Heart right ventricle (tissue), 16 donors: ENCODE data around the gene DDC. TPM values are rescaled to one million over a fixed set of nuclear protein-coding genes. Genes with fewer than 3 reads are reported as not detected.

Experiments used
- ATAC-seq, 8 donors: fragments of 200-7000 bp; cut with Tn5 transposase; one replicate each; pipeline ENCODE4 v1.9.1; 2020; ENCODE audit warnings: mild to moderate bottlenecking in 8 of 8, moderate library complexity in 8 of 8, moderate number of reproducible peaks in 1 of 8
- DNase-seq, 2 donors: peaks; one replicate each; pipeline ENCODE4 v3.0.0-alpha.2; 2020
- H3K27ac ChIP-seq, 10 donors: fragments of 200-600 bp; sonication (generic) in 2 of 10; one replicate each; pipeline versions ENCODE4 v1.5.0 to v1.8.0; 2020 to 2022; ENCODE audit warnings: mild to moderate bottlenecking in 3 of 10
- H3K27me3 ChIP-seq, 7 donors: fragments of 200-600 bp; one replicate each; pipeline ENCODE4 v1.8.0; 2021 to 2022; ENCODE audit warnings: mild to moderate bottlenecking in 2 of 7
- H3K36me3 ChIP-seq, 9 donors: fragments of 200-600 bp; sonication (generic) in 1 of 9; one replicate each; pipeline versions ENCODE4 v1.5.0 to v1.8.0; 2020 to 2022; ENCODE audit warnings: mild to moderate bottlenecking in 2 of 9
- H3K4me1 ChIP-seq, 9 donors: fragments of 200-600 bp; sonication (generic) in 1 of 9; one replicate each; pipeline versions ENCODE4 v1.5.0 to v1.8.0; 2020 to 2022; ENCODE audit warnings: mild to moderate bottlenecking in 4 of 9
- H3K4me3 ChIP-seq, 10 donors: fragments of 200-600 bp; sonication (generic) in 2 of 10; one replicate each; pipeline versions ENCODE4 v1.5.0 to v1.8.0; 2020 to 2022; ENCODE audit warnings: mild to moderate bottlenecking in 7 of 10, moderate library complexity in 2 of 10
- H3K9me3 ChIP-seq, 11 donors: fragments of 200-600 bp in 10 of 11; sonication (generic) in 2 of 11; one replicate each; pipeline versions ENCODE4 v1.5.0 to v1.8.0; 2013 to 2022; ENCODE audit warnings: mild to moderate bottlenecking in 2 of 11, control low read depth in 1 of 11, moderate library complexity in 1 of 11
- CTCF ChIP-seq, 9 donors: fragments of 200-600 bp; sonication (generic) in 2 of 9; IDR thresholded peaks; one replicate each; pipeline versions ENCODE4 v1.5.0 to v1.8.0; 2021 to 2022; ENCODE audit warnings: antibody characterized with exemption in 9 of 9, mild to moderate bottlenecking in 5 of 9, moderate library complexity in 1 of 9
- WGBS, 2 donors: extraction: QIAGEN DNeasy Blood & Tissue Kit; methylation state at CpG; one replicate each; pipeline ENCODE4 v1.1.7; 2013; ENCODE audit warnings: inconsistent platforms in 1 of 2; 5-methylcytosine and 5-hydroxymethylcytosine counted together
- intact Hi-C, 10 donors: fragments of 100-400 bp; cut with DNase I; formaldehyde crosslinking; loops; one replicate each; pipeline versions ENCODE4 v1.11.1 to v1.14.2; 2022
- polyA plus RNA-seq, 2 donors: library from polyadenylated mRNA; stranded (reverse); fragments of 200-250 nt; gene quantifications; one replicate each; pipeline ENCODE4 v1.2.3, GENCODE V29; 2013
- total RNA-seq, 10 donors: library from RNA; stranded (reverse); fragmentation: NEBNext Ultra II Directional in 3 of 10; extraction: Animal tissue kit (Norgen Biotek cat#: 25700) in 3 of 10; gene quantifications; one replicate each; pipeline versions ENCODE4 v1.2.1 to v1.2.4, GENCODE V29; 2021 to 2023
- donor health status: Arrhythmogenic right ventricular cardiomyopathy.
- donor health status: ischemic (EF 13 %, LVEDD 7.1; RV severe dilation, severe dysfunction).
- donor health status: healthy with polysubstance abuse.
- donor health status: DM: no; HTN: yes; CAD: no.
- donor health status: DM: no; HTN: no; CAD: no.
- donor health status: ischemic (EF 25% LVEDD 6.9; RV normal size, moderate dysfunction).
- donor health status: ischemic (EF 25% LVEDD 5.7; RV mildly dilated, moderate dysfunction).
- donor health status: healthy.
- donor health status: DM: yes; HTN: yes; CAD: no.
- donor health status: Ischemic cardiomyopathy.
- donor health status: ischemic (EF 35%, LVEDD 5.7; RV mildly dilated, moderate dysfunction).
- donor health status: nonischemic (EF 11% LVEDD 7.7; RV severe dilation, severe dysfunction).
- donor health status: DM: yes; HTN: yes; CAD: no.
- donor health status: PGD.
- donor health status: ischemic (EF 29% LVEDD 5.4; RV normal size, mild dysfunction).
- donor health status: nonischemic (EF 23%, LVEDD 6.1; RV moderate dilation, normal function).

DDC gene
- total and polyA plus RNA-seq, 12 donors = not detected

GRCh38 chr7:50479743-50480517 lies 85.3 kb downstream of the DDC start:
- no peak for TF ChIP-seq CTCF (IDR thresholded peaks at IDR 0.05)
- Histone ChIP-seq H3K36me3 (no peaks in the 10 kb centered on the region), H3K27me3 (no peaks in the 10 kb centered on the region), H3K4me3 (no peak overlapping the region), H3K9me3 (no peaks in the 10 kb centered on the region), H3K4me1 (no peaks in the 10 kb centered on the region), H3K27ac (no peak overlapping the region)
- intact Hi-C loops = loop anchor here in 4 of 10 donors (10.0 kb wide), 3 partner anchors 105 to 665 kb away; no protein-coding TSS in a partner anchor
- DNase-seq = no peak
- no peak for ATAC-seq
- 79 to 84% methylated on average over 7 of the region's 7 CpGs for WGBS, 2 donors

GRCh38 chr7:50477640-50478039 lies 87.6 kb downstream of the DDC start:
- H3K27ac ChIP-seq = no peak overlapping the region
- H3K9me3 ChIP-seq = no peaks in the 10 kb centered on the region
- H3K4me1 ChIP-seq = no peaks in the 10 kb centered on the region
- WGBS, 2 donors = 77 to 88% methylated on average over 6 of the region's 6 CpGs
- no peaks in the 10 kb centered on the region for H3K27me3 ChIP-seq
- intact Hi-C loops = loop anchor here in 4 of 10 donors (10.0 kb wide), 3 partner anchors 107 to 667 kb away; no protein-coding TSS in a partner anchor
- no peaks in the 10 kb centered on the region for H3K36me3 ChIP-seq
- no peak overlapping the region for H3K4me3 ChIP-seq
- ATAC-seq (no peak), DNase-seq (no peak)
- no peak for TF ChIP-seq CTCF (IDR thresholded peaks at IDR 0.05)

- no peaks in the 10 kb centered on the region for H3K27me3 ChIP-seq
- no peak for TF ChIP-seq CTCF (IDR thresholded peaks at IDR 0.05)
- H3K9me3 ChIP-seq = no peaks in the 10 kb centered on the region
- ATAC-seq = no peak
- WGBS, 2 donors = 92 to 93% methylated on average over 9 of the region's 9 CpGs
- no peak overlapping the region for H3K27ac ChIP-seq
- no peaks in the 10 kb centered on the region for H3K36me3 ChIP-seq
- no peak for DNase-seq
- intact Hi-C loops = loop anchor here in 4 of 10 donors (10.0 kb wide), 3 partner anchors 108 to 668 kb away; no protein-coding TSS in a partner anchor
- no peak overlapping the region for H3K4me3 ChIP-seq
- no peaks in the 10 kb centered on the region for H3K4me1 ChIP-seq
Observed at GRCh38 chr7:50476953-50477625, 88.1 kb downstream of the DDC start.

GRCh38 chr7:50475340-50475739 lies 89.9 kb downstream of the DDC start:
- intact Hi-C loops = loop anchor here in 4 of 10 donors (10.0 kb wide), 3 partner anchors 109 to 669 kb away; no protein-coding TSS in a partner anchor
- no peak for ATAC-seq
- TF ChIP-seq CTCF (IDR thresholded peaks at IDR 0.05) = no peak
- WGBS, 2 donors = 43 to 45% methylated on average over 4 of the region's 4 CpGs
- Histone ChIP-seq H3K4me1 (no peaks in the 10 kb centered on the region), H3K4me3 (no peak overlapping the region), H3K36me3 (no peaks in the 10 kb centered on the region), H3K27ac (no peak overlapping the region), H3K9me3 (no peaks in the 10 kb centered on the region), H3K27me3 (no peaks in the 10 kb centered on the region)
- no peak for DNase-seq
